ENCODE data around the gene ZNF497. TPM values are rescaled to one million over a fixed set of nuclear protein-coding genes. Genes with fewer than 3 reads are reported as not detected.

The ZNF497 gene
- polyA plus RNA-seq, 1 of the 3 experiments (the other 2 are of a cell fraction) = 1.1 TPM

DNA sequence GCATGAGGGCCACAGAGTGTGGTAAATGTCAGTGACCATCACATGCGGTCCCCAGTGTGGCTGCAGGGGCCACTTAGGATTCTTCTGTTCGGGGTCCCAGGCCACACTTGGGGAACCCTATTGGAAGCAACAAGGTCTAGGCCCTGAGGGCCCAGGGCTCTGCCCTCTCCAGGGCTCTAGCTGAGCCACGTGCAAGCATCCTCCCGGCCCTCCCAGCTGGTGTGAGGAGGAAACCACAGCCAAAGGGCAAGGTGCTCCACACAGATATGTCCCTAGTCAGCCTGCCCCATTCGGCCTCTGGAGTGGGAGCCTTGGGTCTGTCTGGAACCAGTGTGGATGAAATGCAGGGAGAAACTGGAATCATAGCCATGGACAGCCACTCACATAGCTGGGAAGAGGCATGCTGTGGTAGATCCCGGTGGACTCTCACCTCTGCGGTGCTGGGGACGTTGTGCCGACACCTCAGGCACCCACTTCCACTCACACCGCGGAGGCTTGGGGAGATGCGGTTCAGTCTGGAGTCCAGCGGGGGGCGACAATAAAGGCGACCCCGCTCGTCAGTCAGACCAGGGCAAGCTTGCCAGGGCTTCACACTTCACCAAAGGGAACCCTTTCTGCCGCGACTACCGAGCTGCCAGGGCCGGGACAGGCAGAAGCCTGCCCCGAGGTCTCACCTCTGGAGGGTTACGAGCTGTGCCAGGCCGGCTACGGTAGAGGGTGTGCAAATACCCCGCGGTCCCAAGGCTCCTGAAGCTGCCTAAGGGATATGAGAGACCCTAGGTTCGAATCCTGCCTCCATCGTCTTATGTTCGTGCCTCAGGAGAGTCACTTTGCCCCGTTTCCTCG is 4.3 kb upstream of the ZNF497 start:
- H4K20me1 ChIP-seq (ENCODE audit: insufficient read depth) = no peaks in the 10 kb centered on the region
- no peak for TF ChIP-seq ZBTB33 (IDR thresholded peaks at IDR 0.05; ENCODE audit: borderline replicate concordance, low read depth)
- TF ChIP-seq CTCF (IDR thresholded peaks at IDR 0.05) = no peak
- TF ChIP-seq REST (IDR thresholded peaks at IDR 0.05; ENCODE audit: low read depth, low read length) = no peak
- TF ChIP-seq GATA2 (CRISPR knock-in tag; IDR thresholded peaks at IDR 0.05) = no peak
- TF ChIP-seq FOSL2 (IDR thresholded peaks at IDR 0.05; ENCODE audit: borderline replicate concordance, low read depth) = no peak
- no peak for TF ChIP-seq GABPA (IDR thresholded peaks at IDR 0.05; ENCODE audit: low read depth)
- no peak for TF ChIP-seq MEF2A (IDR thresholded peaks at IDR 0.05; ENCODE audit: borderline replicate concordance, low read depth)
- no peak for TF ChIP-seq SIN3A (IDR thresholded peaks at IDR 0.05; ENCODE audit: borderline replicate concordance, low read depth, low read length)
- no peak for TF ChIP-seq NFIC (IDR thresholded peaks at IDR 0.05; ENCODE audit: borderline replicate concordance)
- no peak for TF ChIP-seq USF1 (IDR thresholded peaks at IDR 0.05; ENCODE audit: borderline replicate concordance, low read depth)
- TF ChIP-seq POLR2AphosphoS5 (IDR thresholded peaks at IDR 0.05; ENCODE audit: low read depth, low read length) = no peak
- no peak for TF ChIP-seq MXI1 (IDR thresholded peaks at IDR 0.05; ENCODE audit: low read depth, low read length)
- TF ChIP-seq, protein P1, sequence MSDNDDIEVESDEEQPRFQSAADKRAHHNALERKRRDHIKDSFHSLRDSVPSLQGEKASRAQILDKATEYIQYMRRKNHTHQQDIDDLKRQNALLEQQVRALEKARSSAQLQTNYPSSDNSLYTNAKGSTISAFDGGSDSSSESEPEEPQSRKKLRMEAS (IDR thresholded peaks at IDR 0.05; ENCODE audit: low read depth) = no peak
- no peak for TF ChIP-seq YY1 (IDR thresholded peaks at IDR 0.05; ENCODE audit: low read depth)
- no peak for TF ChIP-seq RFX5 (IDR thresholded peaks at IDR 0.05; ENCODE audit: low read length)
- TF ChIP-seq TAF1 (IDR thresholded peaks at IDR 0.05; ENCODE audit: borderline replicate concordance, low read depth, low read length) = no peak
- TF ChIP-seq, protein P2, sequence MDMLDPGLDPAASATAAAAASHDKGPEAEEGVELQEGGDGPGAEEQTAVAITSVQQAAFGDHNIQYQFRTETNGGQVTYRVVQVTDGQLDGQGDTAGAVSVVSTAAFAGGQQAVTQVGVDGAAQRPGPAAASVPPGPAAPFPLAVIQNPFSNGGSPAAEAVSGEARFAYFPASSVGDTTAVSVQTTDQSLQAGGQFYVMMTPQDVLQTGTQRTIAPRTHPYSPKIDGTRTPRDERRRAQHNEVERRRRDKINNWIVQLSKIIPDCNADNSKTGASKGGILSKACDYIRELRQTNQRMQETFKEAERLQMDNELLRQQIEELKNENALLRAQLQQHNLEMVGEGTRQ (IDR thresholded peaks at IDR 0.05; ENCODE audit: borderline replicate concordance, low read depth, low read length) = no peak
- TF ChIP-seq, protein P3, sequence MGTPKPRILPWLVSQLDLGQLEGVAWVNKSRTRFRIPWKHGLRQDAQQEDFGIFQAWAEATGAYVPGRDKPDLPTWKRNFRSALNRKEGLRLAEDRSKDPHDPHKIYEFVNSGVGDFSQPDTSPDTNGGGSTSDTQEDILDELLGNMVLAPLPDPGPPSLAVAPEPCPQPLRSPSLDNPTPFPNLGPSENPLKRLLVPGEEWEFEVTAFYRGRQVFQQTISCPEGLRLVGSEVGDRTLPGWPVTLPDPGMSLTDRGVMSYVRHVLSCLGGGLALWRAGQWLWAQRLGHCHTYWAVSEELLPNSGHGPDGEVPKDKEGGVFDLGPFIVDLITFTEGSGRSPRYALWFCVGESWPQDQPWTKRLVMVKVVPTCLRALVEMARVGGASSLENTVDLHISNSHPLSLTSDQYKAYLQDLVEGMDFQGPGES (IDR thresholded peaks at IDR 0.05; ENCODE audit: low read depth, low read length) = no peak
- no peak for TF ChIP-seq SMC3 (IDR thresholded peaks at IDR 0.05; ENCODE audit: low read depth, low read length)
- no peak overlapping the region for H3K4me3 ChIP-seq (ENCODE audit: low read depth in 2 of 2, low read length in 1 of 2)
- no peaks in the 10 kb centered on the region for H3K9me2 ChIP-seq
- peaks cover 12% of the 10 kb centered on the region for H3F3A ChIP-seq (replicated peaks; ENCODE audit: insufficient read depth)
- H3K36me3 ChIP-seq (replicated peaks in 1 of 2; ENCODE audit: control insufficient read depth in 1 of 2, insufficient read depth in 2 of 2, low read length in 1 of 2) = no peaks in the 10 kb centered on the region
- H3K27me3 ChIP-seq (ENCODE audit: insufficient read depth) = no peaks in the 10 kb centered on the region
- no peak overlapping the region for H3K4me2 ChIP-seq
- no peak overlapping the region for H2AFZ ChIP-seq (ENCODE audit: low read depth)
- H3K4me1 ChIP-seq (ENCODE audit: control insufficient read depth in 1 of 2, insufficient read depth in 2 of 2, low read depth in 1 of 2, low read length in 1 of 2) = peaks cover 0 to under 1% of the 10 kb centered on the region in 2 experiments; a peak in 1 of 4 replicates
- H3K79me2 ChIP-seq (ENCODE audit: insufficient read depth) = no peaks in the 10 kb centered on the region
- ChIA-PET CTCF (interaction anchor here (1.0 to 1.2 kb wide), 2 partner anchors 11 to 13 kb away, joined by 3 read pairs; no protein-coding TSS in a partner anchor), POLR2A (no interaction called here)
- WGBS (ENCODE audit: low lambda C conversion rate) = 90% methylated on average over 23 of the region's 32 CpGs
- no peak overlapping the region for H3K27ac ChIP-seq (ENCODE audit: low read depth in 2 of 2, low read length in 1 of 2)
- H3K9me3 ChIP-seq = no peaks in the 10 kb centered on the region
- no peak overlapping the region for H3K9ac ChIP-seq
- peak; percentile 31 for DNase-seq

Measured in SK-N-SH (cell line).